Gastroesophageal sphincter (tissue), 3 donors: ENCODE results near the gene VAV2.

Experiments used
- CTCF ChIP-seq, 4 experiments: fragments of 200-600 bp in 2 of 4; fragments of 450-650 bp in 2 of 4; sonication (generic) in 1 of 4; IDR thresholded peaks; one replicate each; pipeline ENCODE4 v1.5.1; 2017 to 2019; ENCODE audit warnings: antibody characterized with exemption in 4 of 4, mild to moderate bottlenecking in 2 of 4, moderate library complexity in 2 of 4
- POLR2A ChIP-seq, 2 donors: fragments of 450-650 bp; IDR thresholded peaks; one replicate each; pipeline ENCODE4 v1.6.1; 2017; ENCODE audit warnings: antibody characterized with exemption in 2 of 2, mild to moderate bottlenecking in 2 of 2, moderate library complexity in 1 of 2
- POLR2AphosphoS5 ChIP-seq: sonication (generic); formaldehyde crosslinking; IDR thresholded peaks from one replicate; pipeline ENCODE4 v1.6.1; 2017; ENCODE audit warnings: antibody characterized with exemption

GRCh38 chr9:133800266-133800665, 191.9 kb downstream of the VAV2 start:
- no peak for TF ChIP-seq POLR2A (IDR thresholded peaks at IDR 0.05)
- TF ChIP-seq POLR2AphosphoS5 = no peak
- TF ChIP-seq CTCF (IDR thresholded peaks at IDR 0.05) = no peak
